ENCODE measurements around the gene RARS1.

The RARS1 gene

GRCh38 chr5:168467755-168468330 is 18.4 kb upstream of the RARS1 start:
- H3K27ac ChIP-seq (ENCODE audit: low read length): no peak overlapping the region
- no peak overlapping the region for H3K4me2 ChIP-seq (ENCODE audit: insufficient read depth, low read length)
- DNase-seq (no peak), ATAC-seq (ENCODE audit: insufficient read depth, low read depth) (no peak)
- no peaks in the 10 kb centered on the region for H3K36me3 ChIP-seq (ENCODE audit: insufficient read depth, low read length)
- no peak for TF ChIP-seq CTCF (IDR thresholded peaks at IDR 0.05; ENCODE audit: borderline replicate concordance, extremely low read depth, low read length, poor library complexity, severe bottlenecking)
- TF ChIP-seq EZH2 (IDR thresholded peaks at IDR 0.05; ENCODE audit: borderline replicate concordance, low read depth, low read length, severe bottlenecking): no peak
- no peaks in the 10 kb centered on the region for H3K27me3 ChIP-seq (ENCODE audit: insufficient read depth, low read length, poor library complexity)
- H3K79me2 ChIP-seq (ENCODE audit: insufficient read depth, low read length): no peaks in the 10 kb centered on the region
- no peaks in the 10 kb centered on the region for H3K4me1 ChIP-seq (ENCODE audit: insufficient read depth, low read length)
- H4K20me1 ChIP-seq (ENCODE audit: insufficient read depth, low read length): no peaks in the 10 kb centered on the region
- H3K4me3 ChIP-seq (ENCODE audit: low read depth in 1 of 2, low read length in 2 of 2): no peak overlapping the region
- no peaks in the 10 kb centered on the region for H3K9me3 ChIP-seq (ENCODE audit: insufficient read depth, low read length, severe bottlenecking)
- H3K9ac ChIP-seq (ENCODE audit: low read depth, low read length): no peak overlapping the region
- no peak overlapping the region for H2AFZ ChIP-seq (ENCODE audit: low read depth, low read length)

GRCh38 chr5:168468836-168469235 is 17.4 kb upstream of the RARS1 start:
- Histone ChIP-seq H2AFZ (ENCODE audit: low read depth, low read length) (no peak overlapping the region), H4K20me1 (ENCODE audit: insufficient read depth, low read length) (no peaks in the 10 kb centered on the region), H3K36me3 (ENCODE audit: insufficient read depth, low read length) (no peaks in the 10 kb centered on the region), H3K27me3 (ENCODE audit: insufficient read depth, low read length, poor library complexity) (no peaks in the 10 kb centered on the region), H3K4me3 (ENCODE audit: low read depth in 1 of 2, low read length in 2 of 2) (no peak overlapping the region), H3K27ac (ENCODE audit: low read length) (no peak overlapping the region), H3K79me2 (ENCODE audit: insufficient read depth, low read length) (no peaks in the 10 kb centered on the region), H3K9ac (ENCODE audit: low read depth, low read length) (no peak overlapping the region), H3K9me3 (ENCODE audit: insufficient read depth, low read length, severe bottlenecking) (no peaks in the 10 kb centered on the region), H3K4me2 (ENCODE audit: insufficient read depth, low read length) (no peak overlapping the region), H3K4me1 (ENCODE audit: insufficient read depth, low read length) (no peaks in the 10 kb centered on the region)
- no peak for DNase-seq
- no peak for ATAC-seq (ENCODE audit: insufficient read depth, low read depth)
- TF ChIP-seq EZH2 (IDR thresholded peaks at IDR 0.05; ENCODE audit: borderline replicate concordance, low read depth, low read length, severe bottlenecking): no peak

- Histone ChIP-seq H3K4me1 (ENCODE audit: insufficient read depth, low read length) (no peaks in the 10 kb centered on the region), H3K9ac (ENCODE audit: low read depth, low read length) (no peak overlapping the region), H3K27ac (ENCODE audit: low read length) (no peak overlapping the region), H3K4me2 (ENCODE audit: insufficient read depth, low read length) (no peak overlapping the region), H2AFZ (ENCODE audit: low read depth, low read length) (no peak overlapping the region), H3K9me3 (ENCODE audit: insufficient read depth, low read length, severe bottlenecking) (no peaks in the 10 kb centered on the region), H3K27me3 (ENCODE audit: insufficient read depth, low read length, poor library complexity) (no peaks in the 10 kb centered on the region), H3K36me3 (ENCODE audit: insufficient read depth, low read length) (no peaks in the 10 kb centered on the region), H3K79me2 (ENCODE audit: insufficient read depth, low read length) (no peaks in the 10 kb centered on the region), H3K4me3 (ENCODE audit: low read depth in 1 of 2, low read length in 2 of 2) (no peak overlapping the region), H4K20me1 (ENCODE audit: insufficient read depth, low read length) (no peaks in the 10 kb centered on the region)
- ATAC-seq (ENCODE audit: insufficient read depth, low read depth): no peak
- TF ChIP-seq CTCF (IDR thresholded peaks at IDR 0.05; ENCODE audit: borderline replicate concordance, extremely low read depth, low read length, poor library complexity, severe bottlenecking): no peak
- TF ChIP-seq EZH2 (IDR thresholded peaks at IDR 0.05; ENCODE audit: borderline replicate concordance, low read depth, low read length, severe bottlenecking): no peak
- no peak for DNase-seq
Measured at GRCh38 chr5:168469816-168470215, 16.5 kb upstream of the RARS1 start.

GRCh38 chr5:168471785-168472184 is 14.5 kb upstream of the RARS1 start:
- Histone ChIP-seq H3K27me3 (ENCODE audit: insufficient read depth, low read length, poor library complexity) (no peaks in the 10 kb centered on the region), H4K20me1 (ENCODE audit: insufficient read depth, low read length) (no peaks in the 10 kb centered on the region), H3K4me1 (ENCODE audit: insufficient read depth, low read length) (no peaks in the 10 kb centered on the region), H3K36me3 (ENCODE audit: insufficient read depth, low read length) (no peaks in the 10 kb centered on the region), H3K79me2 (ENCODE audit: insufficient read depth, low read length) (no peaks in the 10 kb centered on the region), H3K27ac (ENCODE audit: low read length) (no peak overlapping the region), H3K4me2 (ENCODE audit: insufficient read depth, low read length) (no peak overlapping the region), H2AFZ (ENCODE audit: low read depth, low read length) (no peak overlapping the region), H3K4me3 (ENCODE audit: low read depth in 1 of 2, low read length in 2 of 2) (no peak overlapping the region), H3K9ac (ENCODE audit: low read depth, low read length) (no peak overlapping the region), H3K9me3 (ENCODE audit: insufficient read depth, low read length, severe bottlenecking) (no peaks in the 10 kb centered on the region)
- TF ChIP-seq EZH2 (IDR thresholded peaks at IDR 0.05; ENCODE audit: borderline replicate concordance, low read depth, low read length, severe bottlenecking) (no peak), CTCF (IDR thresholded peaks at IDR 0.05; ENCODE audit: borderline replicate concordance, extremely low read depth, low read length, poor library complexity, severe bottlenecking) (no peak)
- ATAC-seq (ENCODE audit: insufficient read depth, low read depth) (no peak), DNase-seq (no peak)
